ENCODE measurements around the gene TMPRSS9. TPM values are rescaled to one million over a fixed set of nuclear protein-coding genes. Genes with fewer than 3 reads are reported as not detected.
"Not testable (repeated sequence)": the region's sequence is repeated elsewhere in the genome, so short reads cannot be mapped to it uniquely, and the experiment has no call there.

TMPRSS9 gene
- total RNA-seq, 2 experiments from 2014 or later, result not detected

GRCh38 chr19:2338751-2339643 lies 21.1 kb upstream of the TMPRSS9 start:
- no peak for DNase-seq
- Mint-ChIP-seq H3K4me1 (ENCODE audit: low read depth) (peaks cover 7% of the 10 kb centered on the region), H3K27me3 (ENCODE audit: low read depth) (no peaks in the 10 kb centered on the region), H3K9me3 (peaks cover 7% of the 10 kb centered on the region), H3K27ac (no peak overlapping the region), H3K36me3 (ENCODE audit: low read depth) (peaks cover 8% of the 10 kb centered on the region), H3K4me3 (no peak overlapping the region)
- intact Hi-C loops (cut with micrococcal nuclease), result no loop called here
- CTCF ChIA-PET, result no interaction called here

- Mint-ChIP-seq H3K9me3 (peaks cover 7% of the 10 kb centered on the region), H3K4me1 (ENCODE audit: low read depth) (peaks cover 7% of the 10 kb centered on the region), H3K27ac (no peak overlapping the region), H3K27me3 (ENCODE audit: low read depth) (no peaks in the 10 kb centered on the region), H3K36me3 (ENCODE audit: low read depth) (peaks cover 8% of the 10 kb centered on the region), H3K4me3 (no peak overlapping the region)
- CTCF ChIA-PET, result no interaction called here
- DNase-seq, result no peak
- intact Hi-C loops (cut with micrococcal nuclease), result no loop called here
Observed at GRCh38 chr19:2339644-2340310, 20.3 kb upstream of the TMPRSS9 start.

- Mint-ChIP-seq H3K27ac (no peak overlapping the region), H3K9me3 (peaks cover 7% of the 10 kb centered on the region), H3K4me1 (ENCODE audit: low read depth) (peaks cover 6% of the 10 kb centered on the region), H3K4me3 (no peak overlapping the region), H3K36me3 (ENCODE audit: low read depth) (peaks cover 7% of the 10 kb centered on the region), H3K27me3 (ENCODE audit: low read depth) (no peaks in the 10 kb centered on the region)
- CTCF ChIA-PET, result no interaction called here
- intact Hi-C loops (cut with micrococcal nuclease), result no loop called here
- no peak for DNase-seq
Observed at GRCh38 chr19:2340496-2341243, 19.4 kb upstream of the TMPRSS9 start.

- H3K27me3 Mint-ChIP-seq (ENCODE audit: low read depth), result no peaks in the 10 kb centered on the region
- H3K4me1 Mint-ChIP-seq (ENCODE audit: low read depth), result no peaks in the 10 kb centered on the region
- intact Hi-C loops (cut with micrococcal nuclease), result no loop called here
- DNase-seq, result no peak
- H3K27ac Mint-ChIP-seq, result no peak overlapping the region
- peaks cover 7% of the 10 kb centered on the region for H3K36me3 Mint-ChIP-seq (ENCODE audit: low read depth)
- CTCF ChIA-PET, result no interaction called here
- H3K4me3 Mint-ChIP-seq, result no peak overlapping the region
- peaks cover under 1% of the 10 kb centered on the region for H3K9me3 Mint-ChIP-seq
Observed at GRCh38 chr19:2341244-2341751, 18.8 kb upstream of the TMPRSS9 start.

GRCh38 chr19:2341982-2342381 lies 18.1 kb upstream of the TMPRSS9 start:
- CTCF ChIA-PET, result no interaction called here
- Mint-ChIP-seq H3K27me3 (ENCODE audit: low read depth) (no peaks in the 10 kb centered on the region), H3K4me3 (no peak overlapping the region), H3K36me3 (ENCODE audit: low read depth) (peaks cover 7% of the 10 kb centered on the region), H3K9me3 (no peaks in the 10 kb centered on the region), H3K27ac (no peak overlapping the region), H3K4me1 (ENCODE audit: low read depth) (no peaks in the 10 kb centered on the region)
- intact Hi-C loops (cut with micrococcal nuclease), result no loop called here
- no peak for DNase-seq

GRCh38 chr19:2342656-2343288 lies 17.3 kb upstream of the TMPRSS9 start:
- CTCF ChIA-PET, result no interaction called here
- Mint-ChIP-seq H3K36me3 (ENCODE audit: low read depth) (peaks cover 7% of the 10 kb centered on the region), H3K27ac (no peak overlapping the region), H3K9me3 (no peaks in the 10 kb centered on the region), H3K4me3 (no peak overlapping the region), H3K27me3 (ENCODE audit: low read depth) (no peaks in the 10 kb centered on the region), H3K4me1 (ENCODE audit: low read depth) (no peaks in the 10 kb centered on the region)
- intact Hi-C loops (cut with micrococcal nuclease), result no loop called here
- DNase-seq, result no peak

GRCh38 chr19:2343289-2343982 lies 16.6 kb upstream of the TMPRSS9 start:
- Mint-ChIP-seq H3K4me3 (no peak overlapping the region), H3K27ac (no peak overlapping the region), H3K9me3 (no peaks in the 10 kb centered on the region), H3K4me1 (ENCODE audit: low read depth) (no peaks in the 10 kb centered on the region), H3K36me3 (ENCODE audit: low read depth) (peaks cover 7% of the 10 kb centered on the region), H3K27me3 (ENCODE audit: low read depth) (no peaks in the 10 kb centered on the region)
- intact Hi-C loops (cut with micrococcal nuclease), result no loop called here
- CTCF ChIA-PET, result no interaction called here
- no peak for DNase-seq

- intact Hi-C loops (cut with micrococcal nuclease), result no loop called here
Observed at GRCh38 chr19:2344381-2344870, 15.6 kb upstream of the TMPRSS9 start.

GRCh38 chr19:2345076-2345475 lies 15.0 kb upstream of the TMPRSS9 start:
- Mint-ChIP-seq H3K4me1 (ENCODE audit: low read depth) (no peaks in the 10 kb centered on the region), H3K9me3 (no peaks in the 10 kb centered on the region), H3K27me3 (ENCODE audit: low read depth) (no peaks in the 10 kb centered on the region), H3K36me3 (ENCODE audit: low read depth) (peaks cover 6% of the 10 kb centered on the region), H3K4me3 (no peak overlapping the region), H3K27ac (no peak overlapping the region)
- intact Hi-C loops (cut with micrococcal nuclease), result no loop called here
- CTCF ChIA-PET, result no interaction called here
- DNase-seq, result no peak

More at GRCh38 chr19:2344381-2344870, 15.6 kb upstream of the TMPRSS9 start:
- no peaks in the 10 kb centered on the region for H3K9me3 Mint-ChIP-seq
- no peaks in the 10 kb centered on the region for H3K27me3 Mint-ChIP-seq (ENCODE audit: low read depth)
- H3K27ac Mint-ChIP-seq, result no peak overlapping the region
- no peak overlapping the region for H3K4me3 Mint-ChIP-seq
- H3K36me3 Mint-ChIP-seq (ENCODE audit: low read depth), result peaks cover 6% of the 10 kb centered on the region
- H3K4me1 Mint-ChIP-seq (ENCODE audit: low read depth), result no peaks in the 10 kb centered on the region
- CTCF ChIA-PET, result no interaction called here
- no peak for DNase-seq

- Mint-ChIP-seq H3K36me3 (ENCODE audit: low read depth) (peaks cover 6% of the 10 kb centered on the region), H3K27ac (no peak overlapping the region), H3K4me1 (ENCODE audit: low read depth) (no peaks in the 10 kb centered on the region), H3K4me3 (no peak overlapping the region), H3K27me3 (ENCODE audit: low read depth) (no peaks in the 10 kb centered on the region), H3K9me3 (no peaks in the 10 kb centered on the region)
- CTCF ChIA-PET, result no interaction called here
- intact Hi-C loops (cut with micrococcal nuclease), result no loop called here
- DNase-seq, result no peak
Observed at GRCh38 chr19:2345794-2346663, 14.0 kb upstream of the TMPRSS9 start.

GRCh38 chr19:2349818-2350217 lies 10.2 kb upstream of the TMPRSS9 start:
- H3K36me3 Mint-ChIP-seq (ENCODE audit: low read depth); H3K4me3 Mint-ChIP-seq; H3K9me3 Mint-ChIP-seq; intact Hi-C loops (cut with micrococcal nuclease); H3K27me3 Mint-ChIP-seq (ENCODE audit: low read depth); H3K27ac Mint-ChIP-seq; DNase-seq; CTCF ChIA-PET; H3K4me1 Mint-ChIP-seq (ENCODE audit: low read depth): not testable (repeated sequence)

All from activated naive CD4-positive, alpha-beta T cell treated with anti-CD3 and anti-CD28 coated beads for 36 hours (primary cell).